Naive B cell (primary cell): ENCODE measurements around the gene APOBEC3F. TPM values are rescaled to one million over a fixed set of nuclear protein-coding genes. Genes with fewer than 3 reads are reported as not detected.
"Not testable (repeated sequence)": the region's sequence is repeated elsewhere in the genome, so short reads cannot be mapped to it uniquely, and the experiment has no call there.

Experiments used
- ATAC-seq, 2 donors: fragments of 150-1000 bp; cut with Tn5 transposase; 2 replicates each; pipeline ENCODE4 v1.10.0; 2021; ENCODE audit warnings: low read depth in 2 of 2, mild to moderate bottlenecking in 2 of 2, moderate library complexity in 2 of 2
- DNase-seq: peaks from one replicate; pipeline ENCODE4 v3.0.0; 2022
- H3K27ac Mint-ChIP-seq, 6 donors: one replicate each; pipeline ENCODE4 v1.8.0; 2020 to 2022; ENCODE audit warnings: mild to moderate bottlenecking in 6 of 6, mixed read lengths in 6 of 6, moderate library complexity in 5 of 6, inconsistent platforms in 2 of 6
- H3K27me3 Mint-ChIP-seq, 3 donors: one replicate each; pipeline ENCODE4 v1.8.0; 2021 to 2022; ENCODE audit warnings: mixed read lengths in 3 of 3, mild to moderate bottlenecking in 1 of 3
- H3K36me3 Mint-ChIP-seq, 2 donors: one replicate each; pipeline ENCODE4 v1.8.0; 2020 to 2022; ENCODE audit warnings: mixed read lengths in 2 of 2, inconsistent platforms in 1 of 2, mild to moderate bottlenecking in 1 of 2
- H3K4me1 Mint-ChIP-seq, 3 donors: one replicate each; pipeline ENCODE4 v1.8.0; 2020 to 2022; ENCODE audit warnings: mixed read lengths in 3 of 3, inconsistent platforms in 1 of 3, mild to moderate bottlenecking in 1 of 3, moderate library complexity in 1 of 3
- H3K4me3 Mint-ChIP-seq, 8 donors: one replicate each; pipeline ENCODE4 v1.8.0; 2020 to 2022; ENCODE audit warnings: mild to moderate bottlenecking in 8 of 8, mixed read lengths in 8 of 8, moderate library complexity in 8 of 8, inconsistent platforms in 2 of 8
- H3K9me3 Mint-ChIP-seq, 7 donors: one replicate each; pipeline ENCODE4 v1.8.0; 2020 to 2022; ENCODE audit warnings: mixed read lengths in 7 of 7, mild to moderate bottlenecking in 5 of 7, inconsistent platforms in 2 of 7, moderate library complexity in 1 of 7
- polyA plus RNA-seq, 6 donors: library from polyadenylated mRNA; unstranded; fragments of 300-500 nt; fragmentation: Illumina TruSeq; gene quantifications; one replicate each; pipeline ENCODE4 v1.2.3, GENCODE V29; 2021; ENCODE audit warnings: low read depth in 6 of 6

APOBEC3F gene
- polyA plus RNA-seq, 6 donors from 2014 or later: 32.0 to 56.2 (median 36.4) TPM

DNA sequence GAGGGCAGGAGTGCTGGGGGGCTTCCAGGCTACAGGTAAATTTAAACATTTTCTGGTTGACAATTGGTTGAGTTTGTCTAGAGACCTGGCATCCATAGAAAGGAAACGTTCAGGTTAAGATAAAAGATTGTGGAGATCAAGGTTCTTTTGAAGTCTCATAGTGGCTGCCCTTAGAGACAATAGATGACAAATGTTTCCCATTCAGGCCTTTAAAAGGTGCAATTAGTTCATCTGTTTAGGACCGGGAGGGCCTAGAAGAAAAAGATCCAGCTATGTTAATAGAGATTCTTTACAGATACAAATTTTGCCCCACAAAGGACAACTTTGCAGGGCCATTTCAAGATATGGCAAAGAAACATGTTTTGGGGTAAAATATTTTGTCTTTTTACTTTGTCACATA is 3.6 kb upstream of the APOBEC3F start:
- not testable (repeated sequence) for H3K27me3 Mint-ChIP-seq, H3K9me3 Mint-ChIP-seq, DNase-seq, H3K36me3 Mint-ChIP-seq, ATAC-seq, H3K4me3 Mint-ChIP-seq
- H3K4me1 Mint-ChIP-seq: peaks cover 23 to 46% (median 29%) of the 10 kb centered on the region in 3 donors
- peak overlapping the region in 4 of 6 donors; percentile 59 to 93 (median 85) for H3K27ac Mint-ChIP-seq

DNA sequence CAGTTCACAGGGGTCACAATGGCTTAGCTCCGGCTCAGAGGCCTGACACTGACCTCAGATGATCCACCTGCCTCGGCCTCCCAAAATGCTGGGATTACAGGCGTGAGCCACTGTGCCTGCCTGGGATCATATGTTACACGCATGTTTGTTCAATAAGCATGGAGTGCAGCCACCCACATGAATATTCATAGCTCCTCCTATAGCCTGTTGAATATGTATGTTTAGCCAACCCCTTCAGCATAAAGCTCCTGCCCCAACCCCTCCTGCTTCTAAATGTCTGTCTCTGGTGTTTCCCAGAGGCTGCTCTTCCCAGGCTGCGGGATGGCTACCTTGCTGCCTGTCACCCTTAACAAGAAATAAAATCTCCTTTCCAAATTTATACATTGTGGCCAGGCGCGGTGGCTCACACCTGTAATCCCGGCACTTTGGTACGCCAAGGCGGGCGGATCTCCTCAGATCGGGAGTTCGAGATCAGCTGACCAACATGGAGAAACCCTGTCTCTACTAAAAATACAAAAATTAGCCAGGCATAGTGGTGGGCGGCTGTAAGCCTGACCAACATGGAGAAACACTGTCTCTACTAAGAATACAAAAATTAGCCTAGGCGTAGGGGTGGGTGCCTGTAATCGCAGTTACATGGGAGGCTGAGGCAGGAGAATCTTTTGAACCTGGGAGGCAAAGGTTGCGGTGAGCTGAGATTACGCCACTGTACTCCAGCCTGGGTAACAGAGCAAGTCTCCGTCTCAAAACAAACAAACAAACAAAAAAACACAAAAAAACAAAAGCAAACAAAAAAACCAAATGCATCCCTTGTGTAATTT is 1.1 kb upstream of the APOBEC3F start:
- H3K9me3 Mint-ChIP-seq: no peaks in the 10 kb centered on the region
- no peak for DNase-seq
- ATAC-seq: no peak
- no peaks in the 10 kb centered on the region for H3K27me3 Mint-ChIP-seq
- H3K36me3 Mint-ChIP-seq: peaks cover 0 to under 1% of the 10 kb centered on the region in 2 donors
- peak overlapping the region; percentile 80 to 96 (median 92) for H3K4me3 Mint-ChIP-seq
- H3K27ac Mint-ChIP-seq: peak overlapping the region; percentile 81 to 96 (median 86)
- peaks cover 31 to 58% (median 38%) of the 10 kb centered on the region in 3 donors for H3K4me1 Mint-ChIP-seq

DNA sequence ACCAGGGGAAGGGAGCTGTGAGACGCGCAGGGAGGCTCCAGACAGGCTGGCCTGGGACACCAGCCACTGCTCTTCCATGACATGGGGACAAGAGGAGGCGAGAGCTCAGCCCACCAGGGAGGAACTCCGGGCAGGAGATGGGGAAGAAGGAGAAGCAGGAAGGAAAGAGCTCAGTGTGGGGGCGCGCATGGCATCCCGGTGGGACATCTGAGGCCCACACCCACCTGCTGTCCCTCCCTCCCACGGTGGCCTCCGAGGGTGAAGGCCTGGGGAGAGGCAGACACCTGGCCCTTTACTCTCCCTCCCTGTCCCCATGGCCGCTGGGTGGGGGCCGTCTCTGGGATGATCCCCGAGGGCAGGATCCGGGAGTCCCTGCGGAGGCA is 518 bp upstream of the APOBEC3F start:
- Mint-ChIP-seq H3K27ac (peak overlapping the region in 5 of 6 donors; percentile 82 to 96 (median 87)), H3K4me3 (peak overlapping the region; percentile 80 to 96 (median 92)), H3K4me1 (peaks cover 35 to 63% (median 42%) of the 10 kb centered on the region in 3 donors)
- H3K36me3 Mint-ChIP-seq, ATAC-seq, H3K27me3 Mint-ChIP-seq, DNase-seq, H3K9me3 Mint-ChIP-seq: not testable (repeated sequence)

DNA sequence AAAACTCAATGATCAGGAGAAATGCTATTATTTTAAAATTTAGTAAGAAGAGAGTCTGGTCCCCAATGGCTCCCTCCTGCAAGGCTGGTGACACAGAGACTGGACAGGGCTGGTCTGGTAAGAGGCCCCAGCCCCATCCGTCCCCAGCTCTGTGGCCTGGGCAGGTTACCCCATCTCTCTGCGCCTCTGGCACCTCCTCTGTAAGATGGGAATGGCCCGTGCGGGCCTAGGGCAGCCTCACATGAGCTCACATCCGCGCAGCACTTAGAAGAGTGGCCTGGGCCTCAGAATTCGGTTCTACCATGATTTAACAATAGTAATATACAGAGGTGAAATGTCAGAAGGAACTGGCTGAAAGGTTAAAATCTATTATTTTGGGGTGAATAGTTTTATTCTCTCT is 1.2 kb downstream of the APOBEC3F start:
- DNase-seq: no peak
- Mint-ChIP-seq H3K9me3 (no peaks in the 10 kb centered on the region), H3K4me3 (peak overlapping the region; percentile 84 to 95 (median 92)), H3K36me3 (peaks cover 0 to 20% of the 10 kb centered on the region in 2 donors), H3K4me1 (peaks cover 46 to 67% (median 53%) of the 10 kb centered on the region in 3 donors), H3K27ac (peak overlapping the region; percentile 57 to 97 (median 94)), H3K27me3 (no peaks in the 10 kb centered on the region)
- ATAC-seq: no peak

DNA sequence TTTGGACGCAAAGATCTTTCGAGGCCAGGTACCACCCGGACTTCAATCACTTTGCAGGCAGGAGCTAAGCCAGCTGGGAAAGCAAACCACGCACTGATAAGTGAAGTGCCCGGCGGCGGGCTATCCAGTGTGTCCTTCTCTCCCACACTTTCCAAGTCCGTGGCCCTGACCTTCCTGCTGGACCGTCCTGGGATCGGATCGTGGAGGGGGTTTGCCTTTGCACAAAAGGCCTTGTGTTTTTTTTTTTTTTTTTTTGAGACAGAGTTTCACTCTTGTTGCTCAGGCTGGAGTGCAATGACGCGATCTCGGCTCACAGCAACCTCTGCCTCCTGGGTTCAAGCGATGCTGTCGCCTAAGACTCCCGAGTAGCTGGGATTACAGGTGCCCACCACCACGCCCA is 2.4 kb downstream of the APOBEC3F start:
- DNase-seq, ATAC-seq, H3K27me3 Mint-ChIP-seq, H3K9me3 Mint-ChIP-seq: not testable (repeated sequence)
- H3K4me1 Mint-ChIP-seq: peaks cover 51 to 75% (median 65%) of the 10 kb centered on the region in 3 donors
- H3K4me3 Mint-ChIP-seq: peak overlapping the region in 5 of 8 donors; percentile 61 to 95 (median 91)
- peaks cover 0 to 20% of the 10 kb centered on the region in 2 donors for H3K36me3 Mint-ChIP-seq
- H3K27ac Mint-ChIP-seq: peak overlapping the region in 2 of 6 donors; percentile 93 to 96

DNA sequence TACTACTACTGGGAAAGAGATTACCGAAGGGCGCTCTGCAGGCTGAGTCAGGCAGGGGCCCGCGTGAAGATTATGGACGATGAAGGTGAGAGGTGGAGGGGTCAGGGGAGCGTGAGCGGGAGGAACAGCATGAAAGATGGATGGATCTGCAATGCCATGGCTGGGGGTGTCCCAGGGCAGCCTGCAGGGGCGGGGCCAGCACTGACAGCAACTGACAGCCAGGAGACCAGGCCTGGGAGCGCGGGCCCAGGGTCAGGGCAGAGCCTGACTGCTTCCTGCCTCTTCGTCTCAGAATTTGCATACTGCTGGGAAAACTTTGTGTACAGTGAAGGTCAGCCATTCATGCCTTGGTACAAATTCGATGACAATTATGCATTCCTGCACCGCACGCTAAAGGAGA is 4.5 kb downstream of the APOBEC3F start:
- H3K9me3 Mint-ChIP-seq, H3K27me3 Mint-ChIP-seq, DNase-seq, ATAC-seq: not testable (repeated sequence)
- Mint-ChIP-seq H3K36me3 (peaks cover 0 to 20% of the 10 kb centered on the region in 2 donors), H3K27ac (peak overlapping the region in 5 of 6 donors; percentile 54 to 97 (median 88)), H3K4me3 (peak overlapping the region in 6 of 8 donors; percentile 13 to 65 (median 42)), H3K4me1 (peaks cover 45 to 65% (median 58%) of the 10 kb centered on the region in 3 donors)

DNA sequence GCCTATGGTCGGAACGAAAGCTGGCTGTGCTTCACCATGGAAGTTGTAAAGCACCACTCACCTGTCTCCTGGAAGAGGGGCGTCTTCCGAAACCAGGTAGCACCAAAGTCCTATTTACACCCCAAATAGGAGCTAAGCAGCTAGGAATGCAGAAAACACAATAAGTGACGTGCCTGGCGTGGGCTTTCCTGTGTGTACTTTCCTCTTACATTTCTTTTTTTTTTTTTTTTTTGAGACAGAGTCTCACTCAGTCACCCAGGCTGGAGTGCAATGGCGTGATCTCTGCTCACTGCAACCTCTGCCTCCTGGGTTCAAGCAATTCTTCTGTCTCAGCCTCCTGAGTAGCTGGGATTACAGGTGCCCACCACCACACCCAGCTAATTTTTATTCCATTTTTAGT is 8.8 kb downstream of the APOBEC3F start:
- H3K9me3 Mint-ChIP-seq, DNase-seq: not testable (repeated sequence)
- H3K4me1 Mint-ChIP-seq: peaks cover 35 to 74% (median 69%) of the 10 kb centered on the region in 3 donors

DNA sequence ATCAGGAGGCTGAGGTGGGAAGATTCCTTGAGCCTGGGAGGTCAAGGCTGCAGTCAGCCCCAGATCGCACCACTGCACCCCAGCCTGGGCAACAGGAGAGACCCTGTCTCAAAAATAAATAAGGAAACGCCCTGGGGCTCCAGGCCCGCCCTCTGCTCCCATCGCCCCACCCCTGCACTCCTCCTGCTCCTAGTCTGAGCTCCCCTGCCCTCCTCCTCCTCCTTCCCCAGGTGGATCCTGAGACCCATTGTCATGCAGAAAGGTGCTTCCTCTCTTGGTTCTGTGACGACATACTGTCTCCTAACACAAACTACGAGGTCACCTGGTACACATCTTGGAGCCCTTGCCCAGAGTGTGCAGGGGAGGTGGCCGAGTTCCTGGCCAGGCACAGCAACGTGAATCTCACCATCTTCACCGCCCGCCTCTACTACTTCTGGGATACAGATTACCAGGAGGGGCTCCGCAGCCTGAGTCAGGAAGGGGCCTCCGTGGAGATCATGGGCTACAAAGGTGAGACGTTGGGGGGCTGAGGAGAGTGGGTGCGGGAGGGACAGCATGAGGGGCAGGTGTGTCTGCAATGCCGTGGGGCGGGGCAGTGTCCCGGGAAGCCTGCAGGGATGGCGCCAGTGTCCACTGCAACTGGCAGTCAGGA is 11.3 kb downstream of the APOBEC3F start:
- not testable (repeated sequence) for ATAC-seq, H3K36me3 Mint-ChIP-seq, DNase-seq, H3K9me3 Mint-ChIP-seq, H3K27me3 Mint-ChIP-seq
- peaks cover 15 to 58% (median 46%) of the 10 kb centered on the region in 3 donors for H3K4me1 Mint-ChIP-seq
- peak overlapping the region in 5 of 6 donors; percentile 20 to 98 (median 79) for H3K27ac Mint-ChIP-seq
- H3K4me3 Mint-ChIP-seq: peak overlapping the region in 3 of 8 donors; percentile 22 to 87 (median 78)

More for the DNA sequence above, 8.8 kb downstream of the APOBEC3F start:
- H3K27me3 Mint-ChIP-seq, ATAC-seq, H3K4me3 Mint-ChIP-seq: not testable (repeated sequence)
- Mint-ChIP-seq H3K27ac (peak overlapping the region in 3 of 6 donors; percentile 18 to 59 (median 54)), H3K36me3 (peaks cover 0 to 20% of the 10 kb centered on the region in 2 donors)

DNA sequence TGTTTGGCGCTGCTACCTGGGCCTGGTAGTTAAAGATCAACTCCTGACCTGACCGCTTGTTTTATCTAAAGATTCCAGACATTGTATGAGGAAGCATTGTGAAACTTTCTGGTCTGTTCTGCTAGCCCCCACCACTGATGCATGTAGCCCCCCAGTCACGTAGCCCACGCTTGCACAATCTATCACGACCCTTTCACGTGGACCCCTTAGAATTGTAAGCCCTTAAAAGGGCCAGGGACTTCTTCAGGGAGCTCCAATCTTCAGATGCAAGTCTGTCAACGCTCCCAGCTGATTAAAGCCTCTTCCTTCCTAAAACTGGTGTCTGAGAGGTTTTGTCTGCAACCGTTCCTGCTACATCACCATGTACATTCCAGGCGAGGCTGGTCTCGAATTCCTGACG is 15.0 kb downstream of the APOBEC3F start:
- H3K4me1 Mint-ChIP-seq: peaks cover 9 to 42% (median 29%) of the 10 kb centered on the region in 3 donors
- no peaks in the 10 kb centered on the region for H3K36me3 Mint-ChIP-seq
- peak overlapping the region in 2 of 6 donors; percentile 29 to 42 for H3K27ac Mint-ChIP-seq
- DNase-seq: no peak
- H3K9me3 Mint-ChIP-seq: no peaks in the 10 kb centered on the region
- H3K27me3 Mint-ChIP-seq: no peaks in the 10 kb centered on the region
- ATAC-seq: no peak
- H3K4me3 Mint-ChIP-seq: no peak overlapping the region

DNA sequence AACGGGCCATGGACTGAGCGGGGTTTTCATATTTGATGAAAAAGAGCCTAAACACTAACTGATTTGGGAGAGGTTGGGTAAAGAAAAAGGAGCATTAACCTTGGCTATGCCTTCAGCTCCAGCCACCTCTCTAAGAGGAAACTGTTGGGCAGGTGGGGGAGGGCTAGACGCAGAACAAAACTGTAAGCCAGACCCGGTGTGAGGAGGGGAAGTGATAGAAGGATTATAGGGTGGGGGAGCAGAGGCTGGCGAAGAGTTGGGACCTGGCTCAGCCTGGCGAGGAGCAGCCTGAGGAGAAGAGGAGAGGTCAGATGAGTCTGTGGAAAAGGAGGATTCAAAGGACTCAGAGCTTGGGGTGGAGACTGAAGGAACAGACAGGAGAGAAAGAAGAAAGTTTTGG is 20.6 kb downstream of the APOBEC3F start:
- not testable (repeated sequence) for ATAC-seq, H3K4me3 Mint-ChIP-seq, H3K36me3 Mint-ChIP-seq, H3K27ac Mint-ChIP-seq, H3K27me3 Mint-ChIP-seq
- Mint-ChIP-seq H3K4me1 (peaks cover 0 to 24% (median 14%) of the 10 kb centered on the region in 3 donors), H3K9me3 (peaks cover 0 to 13% (median 4%) of the 10 kb centered on the region in 7 donors)
- peak; percentile 64 for DNase-seq

DNA sequence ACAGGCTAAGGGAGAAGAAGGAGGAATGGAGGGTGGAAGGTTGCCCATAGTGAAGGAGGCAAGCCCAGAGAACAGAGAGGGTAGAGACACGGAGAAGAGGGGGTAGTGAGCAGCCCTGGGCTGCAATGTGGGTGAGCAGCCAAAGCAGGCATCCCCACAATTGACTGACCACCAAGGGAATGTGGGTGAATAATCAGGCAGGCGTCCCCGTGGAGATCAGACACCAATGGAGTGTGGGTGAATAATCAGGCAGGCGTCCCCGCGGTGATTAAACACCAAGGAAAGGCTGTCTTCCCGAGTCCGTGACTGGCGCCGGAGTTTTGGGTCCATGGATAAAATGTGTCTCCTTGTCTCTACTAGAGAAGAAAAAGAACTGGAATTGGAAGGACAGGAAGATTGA is 21.3 kb downstream of the APOBEC3F start:
- not testable (repeated sequence) for H3K27me3 Mint-ChIP-seq, H3K4me3 Mint-ChIP-seq, H3K27ac Mint-ChIP-seq, DNase-seq, ATAC-seq, H3K36me3 Mint-ChIP-seq
- Mint-ChIP-seq H3K9me3 (peaks cover 0 to 13% (median 4%) of the 10 kb centered on the region in 7 donors), H3K4me1 (peaks cover 0 to 24% (median 14%) of the 10 kb centered on the region in 3 donors)

DNA sequence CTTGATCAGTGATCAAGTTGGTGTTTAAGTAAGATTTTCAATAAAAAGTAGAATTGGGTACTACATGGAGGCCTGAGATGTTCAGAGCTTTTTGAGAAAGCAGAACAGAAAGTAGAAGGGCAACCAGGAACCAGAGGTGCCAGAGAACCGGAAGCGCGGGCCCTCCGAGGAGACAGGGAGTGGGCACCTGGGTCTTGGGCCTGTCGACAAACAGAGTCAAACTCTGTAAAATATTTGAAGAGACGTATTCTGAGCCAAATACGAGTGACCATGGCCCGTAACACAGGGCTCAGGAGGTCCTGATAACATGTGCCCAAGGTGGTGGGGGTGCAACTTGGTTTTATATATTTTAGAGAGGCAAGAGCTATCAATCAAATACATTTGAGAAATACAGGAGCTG is 23.2 kb downstream of the APOBEC3F start:
- Mint-ChIP-seq H3K4me3 (peak overlapping the region in 4 of 8 donors; percentile 80 to 93 (median 86)), H3K27ac (peak overlapping the region in 1 of 6 donors; percentile 99), H3K9me3 (peaks cover 0 to 13% (median 4%) of the 10 kb centered on the region in 7 donors), H3K4me1 (peaks cover 0 to 24% (median 14%) of the 10 kb centered on the region in 3 donors)
- DNase-seq: peak; percentile 74
- not testable (repeated sequence) for H3K27me3 Mint-ChIP-seq, H3K36me3 Mint-ChIP-seq
- peak; percentile 69 to 76 for ATAC-seq

DNA sequence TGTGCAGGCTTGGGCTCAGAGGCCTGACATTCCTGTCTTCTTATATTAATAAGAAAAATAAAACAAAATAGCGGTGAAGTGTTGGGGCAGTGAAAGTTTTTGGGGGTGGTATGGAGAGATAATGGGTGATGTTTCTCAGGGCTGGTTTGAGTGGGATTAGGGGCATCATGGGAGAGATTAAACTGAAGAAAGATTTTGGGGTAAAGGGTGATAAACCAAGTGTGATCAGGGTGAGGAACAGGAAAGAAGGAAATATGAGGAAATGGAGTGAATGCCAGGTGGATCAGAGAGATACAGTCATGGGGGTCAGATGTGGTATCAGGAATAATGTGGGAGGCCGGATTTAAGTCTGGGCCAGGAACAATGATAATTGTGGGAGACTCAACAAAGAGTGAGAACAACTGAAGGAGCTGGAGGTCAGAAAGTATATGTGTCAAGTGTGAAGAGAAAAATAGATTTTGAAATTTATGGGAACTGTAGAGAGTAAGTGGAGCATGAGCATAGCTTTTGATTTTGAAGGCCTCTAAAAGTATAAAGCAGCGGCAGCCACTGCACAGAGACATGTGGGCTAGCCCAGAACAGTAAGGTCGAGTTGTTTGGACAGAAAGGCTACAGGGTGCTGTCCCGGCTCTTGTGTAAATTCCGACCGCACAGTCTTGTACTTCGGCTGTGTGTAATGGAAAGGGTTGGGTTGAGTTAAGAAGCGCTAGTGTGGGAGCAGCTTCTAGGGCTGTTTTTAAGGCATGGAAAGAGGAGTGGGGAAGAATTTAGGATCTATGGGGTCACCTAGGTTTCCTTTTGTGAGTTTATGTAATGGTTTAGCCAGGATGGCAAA is 26.0 kb downstream of the APOBEC3F start:
- H3K4me3 Mint-ChIP-seq, H3K36me3 Mint-ChIP-seq, H3K27me3 Mint-ChIP-seq, DNase-seq, H3K27ac Mint-ChIP-seq, ATAC-seq: not testable (repeated sequence)
- Mint-ChIP-seq H3K4me1 (peaks cover 13 to 43% (median 31%) of the 10 kb centered on the region in 3 donors), H3K9me3 (peaks cover 0 to 13% (median 4%) of the 10 kb centered on the region in 7 donors)
